HG03135 (cell line): ENCODE results near the gene ZCCHC7.
A peak's percentile ranks its signal among the peaks of the same experiment; 100 is the strongest.
"Not testable (repeated sequence)": the region's sequence is repeated elsewhere in the genome, so short reads cannot be mapped to it uniquely, and the experiment has no call there.

Experiments used
- ATAC-seq: cut with Tn5 transposase; IDR thresholded peaks from one replicate; pipeline ENCODE4 v1.9.1; 2021; ENCODE audit warnings: mild to moderate bottlenecking, moderate library complexity; ENCODE audit not compliant: unreplicated experiment

The ZCCHC7 gene

GRCh38 chr9:37390759-37391158 lies 270.4 kb downstream of the ZCCHC7 start:
- peak; percentile 87 for ATAC-seq

- no peak for ATAC-seq
These were observed 271.9 kb downstream of the ZCCHC7 start for GRCh38 chr9:37392272-37392671.

GRCh38 chr9:37395229-37395628 lies 274.9 kb downstream of the ZCCHC7 start:
- ATAC-seq: no peak

- ATAC-seq: no peak
These were observed 275.3 kb downstream of the ZCCHC7 start for GRCh38 chr9:37395663-37396062.

GRCh38 chr9:37397948-37398347 lies 277.6 kb downstream of the ZCCHC7 start:
- not testable (repeated sequence) for ATAC-seq

GRCh38 chr9:37398464-37399025 lies 278.2 kb downstream of the ZCCHC7 start:
- ATAC-seq: no peak

GRCh38 chr9:37399336-37399735 lies 279.0 kb downstream of the ZCCHC7 start:
- no peak for ATAC-seq

- ATAC-seq: no peak
These were observed 284.2 kb downstream of the ZCCHC7 start for GRCh38 chr9:37404590-37404989.

GRCh38 chr9:37405350-37405749 lies 285.0 kb downstream of the ZCCHC7 start:
- no peak for ATAC-seq

GRCh38 chr9:37405764-37406380 lies 285.5 kb downstream of the ZCCHC7 start:
- ATAC-seq: no peak

- ATAC-seq: no peak
These were observed 286.4 kb downstream of the ZCCHC7 start for GRCh38 chr9:37406603-37407401.

GRCh38 chr9:37407468-37407867 lies 287.1 kb downstream of the ZCCHC7 start:
- no peak for ATAC-seq
